ENCODE data around the gene GAB2.

Gene GAB2

DNA sequence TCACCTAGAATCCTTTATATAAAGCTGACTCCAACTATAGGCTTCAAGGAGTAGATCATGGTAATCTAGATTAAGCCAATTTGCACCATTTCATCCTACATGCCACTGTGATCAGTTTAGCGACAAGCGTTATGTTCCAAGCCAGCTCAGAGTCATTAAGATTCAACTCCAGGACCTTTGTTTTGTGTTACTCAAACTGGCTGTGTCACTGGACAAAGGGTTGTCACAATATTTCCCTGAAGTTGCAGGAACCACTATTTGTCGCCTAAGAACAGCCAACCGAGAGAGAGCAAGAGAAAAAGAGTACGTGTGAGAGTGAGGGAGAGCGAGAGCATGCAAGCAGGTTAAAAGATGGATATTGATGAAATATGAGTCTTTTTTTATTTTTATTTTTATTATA is 124.1 kb downstream of the GAB2 start:
- in situ Hi-C loops (cut with MboI; ENCODE audit: low pct_unique_long_range_greater_than_20kb, low sequenced_read_pairs, unreplicated experiment), result no loop called here
- DNase-seq (ENCODE audit: low spot score), result no peak
- TF ChIP-seq, protein P1, sequence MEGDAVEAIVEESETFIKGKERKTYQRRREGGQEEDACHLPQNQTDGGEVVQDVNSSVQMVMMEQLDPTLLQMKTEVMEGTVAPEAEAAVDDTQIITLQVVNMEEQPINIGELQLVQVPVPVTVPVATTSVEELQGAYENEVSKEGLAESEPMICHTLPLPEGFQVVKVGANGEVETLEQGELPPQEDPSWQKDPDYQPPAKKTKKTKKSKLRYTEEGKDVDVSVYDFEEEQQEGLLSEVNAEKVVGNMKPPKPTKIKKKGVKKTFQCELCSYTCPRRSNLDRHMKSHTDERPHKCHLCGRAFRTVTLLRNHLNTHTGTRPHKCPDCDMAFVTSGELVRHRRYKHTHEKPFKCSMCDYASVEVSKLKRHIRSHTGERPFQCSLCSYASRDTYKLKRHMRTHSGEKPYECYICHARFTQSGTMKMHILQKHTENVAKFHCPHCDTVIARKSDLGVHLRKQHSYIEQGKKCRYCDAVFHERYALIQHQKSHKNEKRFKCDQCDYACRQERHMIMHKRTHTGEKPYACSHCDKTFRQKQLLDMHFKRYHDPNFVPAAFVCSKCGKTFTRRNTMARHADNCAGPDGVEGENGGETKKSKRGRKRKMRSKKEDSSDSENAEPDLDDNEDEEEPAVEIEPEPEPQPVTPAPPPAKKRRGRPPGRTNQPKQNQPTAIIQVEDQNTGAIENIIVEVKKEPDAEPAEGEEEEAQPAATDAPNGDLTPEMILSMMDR (IDR thresholded peaks at IDR 0.05; ENCODE audit: extremely low read depth, insufficient read depth, missing control alignments), result no peak

DNA sequence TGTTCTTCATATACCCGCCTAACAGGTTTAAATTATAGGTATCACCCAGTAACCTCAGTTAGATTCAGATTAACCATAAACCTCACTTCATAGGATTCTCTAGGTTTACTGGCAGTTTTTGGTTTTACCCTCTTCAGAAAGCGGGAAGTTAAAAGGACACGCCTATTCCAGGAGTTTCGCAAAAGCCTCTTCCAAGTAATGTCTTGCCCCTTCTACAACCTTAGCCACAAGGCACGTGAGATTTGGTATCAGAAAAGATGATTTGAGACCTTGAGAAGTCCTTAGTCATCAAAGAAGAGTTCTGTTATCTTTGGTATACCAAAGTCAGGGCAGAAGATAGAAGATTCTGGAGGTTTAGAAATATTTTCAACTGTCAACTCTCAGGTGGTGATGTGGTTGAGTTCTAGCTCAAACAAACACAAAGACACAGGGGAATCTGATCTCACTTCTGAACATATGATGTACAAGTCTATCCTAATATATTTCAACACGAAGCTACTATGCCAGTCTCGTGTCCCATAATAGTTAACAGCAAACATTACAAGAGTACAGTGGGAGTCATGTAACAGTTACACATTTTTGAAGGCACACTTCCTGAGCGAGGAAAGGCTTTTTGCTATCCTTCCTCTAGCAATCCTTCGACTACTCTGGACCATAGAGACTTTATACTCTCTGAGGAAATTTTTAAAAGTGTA is 125.4 kb downstream of the GAB2 start:
- TF ChIP-seq, protein P1 (IDR thresholded peaks at IDR 0.05; ENCODE audit: extremely low read depth, insufficient read depth, missing control alignments), result no peak
- in situ Hi-C loops (cut with MboI; ENCODE audit: low pct_unique_long_range_greater_than_20kb, low sequenced_read_pairs, unreplicated experiment), result no loop called here
- DNase-seq (ENCODE audit: low spot score), result no peak

DNA sequence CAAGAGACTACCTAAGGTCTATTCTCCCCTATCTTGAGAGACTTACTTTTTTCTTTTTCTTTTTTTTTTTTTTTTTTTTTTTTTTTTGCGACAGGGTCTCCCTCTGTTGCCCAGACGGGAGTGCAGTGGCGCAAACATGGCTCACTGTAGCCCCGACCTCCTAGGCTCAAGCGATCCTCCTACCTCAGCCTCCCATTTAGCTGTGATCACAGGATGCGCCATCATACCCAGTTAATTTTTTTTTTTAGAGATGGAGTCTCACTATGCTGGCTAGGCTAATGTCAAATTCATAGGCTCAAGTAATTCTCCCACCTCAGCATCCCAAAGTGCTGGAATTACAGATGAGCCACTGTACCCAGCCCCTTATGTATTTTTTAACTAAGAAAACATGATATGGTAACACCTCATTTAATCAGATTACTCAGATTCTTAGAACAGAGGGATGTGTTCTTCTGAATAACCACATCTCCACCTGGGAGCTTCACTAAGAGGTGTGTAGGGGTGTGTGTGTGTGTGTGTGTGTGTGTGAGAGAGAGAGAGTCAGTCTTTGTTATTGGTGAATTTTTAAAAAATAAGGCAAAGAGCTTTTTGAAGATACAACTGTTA is 126.0 kb downstream of the GAB2 start:
- TF ChIP-seq, protein P1 (IDR thresholded peaks at IDR 0.05; ENCODE audit: extremely low read depth, insufficient read depth, missing control alignments), result no peak
- in situ Hi-C loops (cut with MboI; ENCODE audit: low pct_unique_long_range_greater_than_20kb, low sequenced_read_pairs, unreplicated experiment), result no loop called here
- no peak for DNase-seq (ENCODE audit: low spot score)

DNA sequence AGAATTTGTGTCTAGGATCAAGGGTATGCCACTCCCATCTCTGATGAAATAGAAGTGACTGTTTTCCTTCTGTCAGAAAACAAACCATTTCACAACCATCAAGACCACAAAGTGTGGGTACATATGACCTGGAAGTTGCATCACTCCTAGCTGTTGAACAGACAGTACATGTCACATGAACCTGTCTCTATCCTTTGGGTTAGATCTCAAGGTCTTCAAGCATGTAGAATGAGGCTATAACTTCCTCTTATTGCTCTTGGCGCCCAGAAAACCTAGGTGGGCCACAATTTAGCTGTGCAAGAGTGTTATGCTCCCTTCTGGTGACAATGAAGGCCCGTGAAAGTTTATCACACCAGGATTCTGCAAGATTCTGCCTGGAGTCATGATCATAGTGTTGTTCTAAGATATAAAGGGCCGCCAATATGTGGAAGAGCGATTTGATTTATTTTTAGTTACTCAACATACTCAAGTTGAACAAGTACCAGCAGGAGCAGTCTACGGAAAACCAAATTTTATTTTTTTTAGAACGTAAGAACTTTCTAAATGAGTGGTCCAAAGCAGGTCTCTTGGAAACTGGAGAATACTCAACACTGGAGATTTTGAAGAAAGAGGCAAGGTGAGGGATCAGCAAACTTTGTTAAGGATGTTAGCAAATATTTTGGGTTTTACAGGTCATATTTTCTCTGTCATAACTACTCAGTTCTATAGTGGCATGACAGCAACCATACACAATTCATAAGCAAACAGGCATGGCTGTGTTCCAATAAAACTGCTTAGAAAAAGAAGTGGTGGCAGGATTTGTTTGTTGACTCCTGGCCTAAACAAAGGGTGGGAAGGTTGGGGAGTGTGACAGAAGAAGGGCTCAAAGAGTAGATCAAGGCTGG is 127.1 kb downstream of the GAB2 start:
- TF ChIP-seq, protein P1 (IDR thresholded peaks at IDR 0.05; ENCODE audit: extremely low read depth, insufficient read depth, missing control alignments), result no peak
- in situ Hi-C loops (cut with MboI; ENCODE audit: low pct_unique_long_range_greater_than_20kb, low sequenced_read_pairs, unreplicated experiment), result no loop called here
- DNase-seq (ENCODE audit: low spot score), result no peak

DNA sequence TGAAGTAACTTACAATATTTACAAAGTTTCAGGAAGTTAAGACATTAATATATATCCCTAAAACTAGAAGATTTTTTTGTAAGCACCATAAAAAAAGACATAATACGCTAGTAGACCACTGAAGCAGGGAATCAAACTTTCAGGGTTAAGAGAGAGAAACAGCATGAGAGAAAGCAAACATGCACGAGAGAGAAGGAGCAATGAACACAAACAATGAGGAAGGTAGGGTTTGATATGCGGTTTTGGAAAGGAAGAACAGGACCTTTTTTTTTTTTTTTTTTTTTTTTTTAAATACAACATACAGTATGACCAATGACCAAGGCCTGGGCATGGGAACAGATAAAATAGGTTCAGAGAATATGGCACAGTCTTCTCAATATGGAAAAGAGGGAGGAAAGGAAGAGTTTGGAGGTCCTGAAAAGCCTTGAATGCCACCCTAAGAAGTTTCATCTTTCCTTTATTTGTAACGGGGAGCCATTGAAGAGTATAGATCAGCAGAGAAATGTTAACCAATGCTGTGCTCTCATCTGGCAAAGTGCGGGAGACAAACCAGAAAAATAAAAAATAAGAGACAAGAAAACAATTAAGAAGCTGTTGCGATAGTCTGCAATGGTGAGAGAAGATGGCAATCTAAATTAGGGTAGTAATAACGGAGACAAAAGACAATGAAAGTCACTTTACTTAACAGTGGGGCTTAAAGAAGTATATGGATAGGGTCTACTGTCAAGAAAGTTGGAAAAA is 127.9 kb downstream of the GAB2 start:
- DNase-seq (ENCODE audit: low spot score), result no peak
- TF ChIP-seq, protein P1 (IDR thresholded peaks at IDR 0.05; ENCODE audit: extremely low read depth, insufficient read depth, missing control alignments), result no peak
- in situ Hi-C loops (cut with MboI; ENCODE audit: low pct_unique_long_range_greater_than_20kb, low sequenced_read_pairs, unreplicated experiment), result no loop called here

DNA sequence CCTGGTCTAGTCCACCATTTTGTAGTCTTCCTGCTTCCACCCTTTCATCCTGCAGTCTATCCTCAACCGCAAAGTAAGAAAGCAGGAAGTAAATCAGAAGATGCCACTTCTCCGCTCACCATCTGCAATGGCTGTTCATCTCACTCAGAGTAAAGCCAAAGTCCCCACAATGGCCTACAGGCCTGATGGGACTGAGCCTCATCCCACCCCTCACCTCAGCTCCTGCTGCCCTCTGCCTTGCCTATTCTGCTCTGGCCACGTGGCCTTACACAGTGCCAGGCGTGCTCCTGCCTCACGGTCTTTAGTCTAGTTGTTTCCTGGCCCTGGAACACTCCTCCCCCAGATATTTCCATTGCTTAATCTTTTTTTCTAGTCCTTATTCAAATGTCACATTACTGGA is 133.4 kb downstream of the GAB2 start:
- in situ Hi-C loops (cut with MboI; ENCODE audit: low pct_unique_long_range_greater_than_20kb, low sequenced_read_pairs, unreplicated experiment), result no loop called here
- TF ChIP-seq, protein P1 (IDR thresholded peaks at IDR 0.05; ENCODE audit: extremely low read depth, insufficient read depth, missing control alignments), result no peak
- no peak for DNase-seq (ENCODE audit: low spot score)

Data from GM13977 (cell line).